Progenitor cell of endocrine pancreas (in vitro differentiated cells): ENCODE data around the gene NINJ1. TPM values are rescaled to one million over a fixed set of nuclear protein-coding genes. Genes with fewer than 3 reads are reported as not detected.

Experiments
- DNase-seq: peaks from one replicate; pipeline ENCODE4 v3.0.0; 2021; ENCODE audit warnings: low spot score; ENCODE audit not compliant: unreplicated experiment
- H3K27ac Mint-ChIP-seq: 2 replicates; pipeline ENCODE4 v1.8.0; 2021; ENCODE audit warnings: mild to moderate bottlenecking, moderate library complexity, mixed read lengths
- H3K27me3 Mint-ChIP-seq: 2 replicates; pipeline ENCODE4 v1.8.0; 2021; ENCODE audit warnings: mixed read lengths
- H3K36me3 Mint-ChIP-seq: 2 replicates; pipeline ENCODE4 v1.8.0; 2022; ENCODE audit warnings: mixed read lengths; ENCODE audit not compliant: insufficient read depth
- H3K4me1 Mint-ChIP-seq: 2 replicates; pipeline ENCODE4 v1.8.0; 2021; ENCODE audit warnings: low read depth, mixed read lengths
- H3K4me3 Mint-ChIP-seq: 2 replicates; pipeline ENCODE4 v1.8.0; 2021; ENCODE audit warnings: low read depth, mild to moderate bottlenecking, moderate library complexity, mixed read lengths
- H3K9me3 Mint-ChIP-seq: 2 replicates; pipeline ENCODE4 v1.8.0; 2021; ENCODE audit warnings: low read depth, mixed read lengths
- total RNA-seq: library from RNA; stranded (reverse); gene quantifications from 2 replicates; pipeline ENCODE4 v1.2.1, GENCODE V29; 2021
- TF ChIP-seq, protein P1 (sequence below): fragments of 200-600 bp; sonication (generic); IDR thresholded peaks from one replicate; pipeline ENCODE4 v1.5.0; 2021; ENCODE audit warnings: antibody characterized with exemption, mild to moderate bottlenecking; ENCODE audit not compliant: unreplicated experiment

NINJ1 gene
- total RNA-seq, 1 donor from 2014 or later, result 38.1 TPM

- no peaks in the 10 kb centered on the region for H3K36me3 Mint-ChIP-seq
- H3K4me3 Mint-ChIP-seq, result no peak overlapping the region
- H3K27me3 Mint-ChIP-seq, result no peaks in the 10 kb centered on the region
- H3K9me3 Mint-ChIP-seq, result no peaks in the 10 kb centered on the region
- TF ChIP-seq, protein P1, sequence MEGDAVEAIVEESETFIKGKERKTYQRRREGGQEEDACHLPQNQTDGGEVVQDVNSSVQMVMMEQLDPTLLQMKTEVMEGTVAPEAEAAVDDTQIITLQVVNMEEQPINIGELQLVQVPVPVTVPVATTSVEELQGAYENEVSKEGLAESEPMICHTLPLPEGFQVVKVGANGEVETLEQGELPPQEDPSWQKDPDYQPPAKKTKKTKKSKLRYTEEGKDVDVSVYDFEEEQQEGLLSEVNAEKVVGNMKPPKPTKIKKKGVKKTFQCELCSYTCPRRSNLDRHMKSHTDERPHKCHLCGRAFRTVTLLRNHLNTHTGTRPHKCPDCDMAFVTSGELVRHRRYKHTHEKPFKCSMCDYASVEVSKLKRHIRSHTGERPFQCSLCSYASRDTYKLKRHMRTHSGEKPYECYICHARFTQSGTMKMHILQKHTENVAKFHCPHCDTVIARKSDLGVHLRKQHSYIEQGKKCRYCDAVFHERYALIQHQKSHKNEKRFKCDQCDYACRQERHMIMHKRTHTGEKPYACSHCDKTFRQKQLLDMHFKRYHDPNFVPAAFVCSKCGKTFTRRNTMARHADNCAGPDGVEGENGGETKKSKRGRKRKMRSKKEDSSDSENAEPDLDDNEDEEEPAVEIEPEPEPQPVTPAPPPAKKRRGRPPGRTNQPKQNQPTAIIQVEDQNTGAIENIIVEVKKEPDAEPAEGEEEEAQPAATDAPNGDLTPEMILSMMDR, result no peak
- no peaks in the 10 kb centered on the region for H3K4me1 Mint-ChIP-seq
- H3K27ac Mint-ChIP-seq, result no peak overlapping the region
- no peak for DNase-seq
These were observed 61.7 kb downstream of the NINJ1 start for GRCh38 chr9:93072383-93072795.

Other genes with a start within 250 kb of the NINJ1 start
- gene FGD3, start 186.7 kb downstream of the NINJ1 start, total RNA-seq, result 9.6 and 12.0 TPM in 2 replicates
- 0.43 and 1.2 TPM in 2 replicates for gene SUSD3, start 75.5 kb downstream of the NINJ1 start, total RNA-seq
- gene CARD19, start 38.0 kb downstream of the NINJ1 start, total RNA-seq, result 19.3 and 20.4 TPM in 2 replicates
- 302 and 345 TPM in 2 replicates for gene WNK2, start 49.9 kb upstream of the NINJ1 start, total RNA-seq